Activated CD8-positive, alpha-beta memory T cell treated with anti-CD3 and anti-CD28 coated beads, Interleukin-2, amount 50 U/mL, for 1 hour (primary cell): ENCODE measurements around the gene TMEM198.

Source experiments
- DNase-seq: peaks from one replicate; pipeline ENCODE4 v3.0.0-alpha.2; 2020; ENCODE audit errors: extremely low read depth

Gene TMEM198

GRCh38 chr2:219526320-219527075 lies 17.3 kb upstream of the TMEM198 start:
- DNase-seq: no peak

DNA sequence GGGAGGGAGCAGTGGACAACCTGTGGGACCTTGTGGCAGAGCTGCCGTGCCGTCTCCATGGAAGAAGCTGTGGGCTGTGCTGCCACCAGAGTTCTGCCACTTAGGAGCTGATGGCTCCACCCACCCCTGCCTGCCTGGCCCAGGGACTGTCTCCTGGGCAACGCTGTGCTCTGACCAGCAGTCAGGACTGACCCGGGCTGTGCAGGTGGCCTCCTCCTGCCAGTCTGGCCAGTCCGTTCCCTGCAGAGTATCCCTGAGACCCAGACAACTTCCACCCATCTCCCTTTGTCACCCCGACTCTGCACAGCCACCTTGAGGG lies 16.8 kb upstream of the TMEM198 start:
- no peak for DNase-seq

DNA sequence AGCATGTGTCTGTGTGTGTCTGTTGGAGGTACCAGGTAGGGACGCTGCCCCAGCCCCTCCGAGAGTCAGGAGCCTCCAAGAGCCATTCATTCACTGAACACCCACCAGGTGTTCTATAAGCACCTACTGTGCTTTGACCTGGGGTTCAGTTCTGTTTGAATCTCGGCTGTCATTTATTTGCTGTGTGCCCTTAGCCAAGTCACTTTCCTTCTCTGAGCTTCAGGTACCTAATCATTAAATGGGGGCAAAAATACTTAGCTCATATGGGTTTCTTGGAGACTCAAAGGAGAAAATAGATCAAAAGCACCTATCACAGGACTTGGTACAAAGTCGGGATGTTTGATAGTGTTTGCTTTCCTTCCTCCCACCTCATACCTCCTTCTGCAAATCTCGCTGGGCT lies 16.4 kb upstream of the TMEM198 start:
- no peak for DNase-seq

DNA sequence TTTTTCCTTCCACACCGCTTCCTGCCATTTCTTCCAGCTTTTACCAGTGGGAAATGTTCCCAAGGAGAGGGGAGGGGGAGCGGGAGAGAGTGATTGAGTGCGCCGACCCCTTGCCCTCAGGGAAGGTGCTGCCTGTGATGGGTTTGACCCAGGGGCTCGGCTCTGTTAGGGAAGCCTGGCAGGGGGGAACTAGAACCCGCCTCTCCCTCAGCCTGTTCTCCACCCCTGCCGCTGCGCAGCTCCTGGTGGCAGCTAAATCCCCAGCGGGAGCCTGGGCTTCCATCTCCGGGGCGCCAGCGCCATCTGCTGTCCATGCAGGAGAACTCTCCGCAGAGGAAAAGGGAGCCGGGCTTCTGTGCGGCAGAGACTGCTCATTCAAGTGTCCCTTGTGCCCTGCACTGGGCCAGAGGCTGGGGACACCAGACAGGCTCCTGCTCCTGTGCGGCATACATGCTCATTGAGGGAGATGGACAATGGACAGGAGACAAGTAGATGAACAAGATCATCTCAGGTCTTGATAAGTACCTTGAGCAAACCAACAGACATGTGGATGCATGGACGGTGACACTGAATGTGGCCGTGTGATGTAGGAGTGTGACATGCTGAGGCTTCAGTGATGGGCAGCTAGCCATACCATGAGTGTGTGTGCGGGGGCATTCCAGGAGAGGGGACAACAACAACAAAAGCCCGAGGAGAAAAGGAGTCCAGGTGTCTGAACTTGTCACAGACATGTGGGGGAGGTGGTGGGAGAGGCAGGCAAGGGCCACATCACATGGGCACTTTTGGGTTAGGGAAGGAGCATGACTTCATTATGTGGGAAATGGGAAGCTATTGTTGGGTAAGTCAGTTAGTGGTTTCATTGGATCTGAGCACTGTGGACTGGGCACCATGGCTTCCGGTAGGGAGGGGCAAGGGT lies 13.5 kb upstream of the TMEM198 start:
- peak; percentile 64 for DNase-seq

GRCh38 chr2:219531639-219532377 lies 12.0 kb upstream of the TMEM198 start:
- no peak for DNase-seq

- no peak for DNase-seq
Measured at GRCh38 chr2:219532378-219532649, 11.5 kb upstream of the TMEM198 start.

DNA sequence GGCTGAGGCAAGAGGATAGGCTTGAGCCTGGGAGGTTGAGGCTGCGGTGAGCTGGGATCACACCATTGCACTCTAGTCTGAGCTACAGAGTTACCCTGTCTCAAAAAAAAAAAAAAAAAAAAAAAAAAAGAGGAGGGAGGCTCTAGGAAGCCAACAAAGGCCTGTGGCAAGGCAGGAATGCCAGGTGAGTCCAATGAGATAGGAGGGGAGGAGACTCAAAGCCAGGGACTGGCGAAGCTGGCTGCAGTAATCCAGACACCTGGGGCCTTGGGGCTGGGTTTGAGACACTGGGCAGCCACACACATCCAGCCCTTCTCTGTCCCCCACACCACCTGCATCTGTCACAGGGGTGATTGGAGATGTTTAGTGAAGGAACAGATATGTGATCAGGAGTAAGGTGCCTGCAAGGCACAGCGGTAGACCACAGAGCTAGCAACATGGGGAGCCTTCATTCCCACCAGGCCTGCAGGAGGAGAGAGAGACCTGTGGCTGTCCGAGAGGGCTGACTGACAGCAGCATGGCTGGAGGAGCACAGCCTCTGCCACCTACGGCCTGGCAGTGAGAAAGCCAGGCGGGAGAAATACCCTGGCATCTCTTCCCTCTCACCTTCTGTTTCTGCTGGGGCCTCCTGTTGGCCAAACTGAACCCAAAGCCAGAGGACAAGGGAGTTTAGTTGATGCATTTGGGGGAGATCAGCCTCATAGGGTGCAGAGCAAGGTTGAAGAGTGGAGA lies 9.7 kb upstream of the TMEM198 start:
- no peak for DNase-seq

GRCh38 chr2:219536425-219536824 lies 7.4 kb upstream of the TMEM198 start:
- DNase-seq: no peak

DNA sequence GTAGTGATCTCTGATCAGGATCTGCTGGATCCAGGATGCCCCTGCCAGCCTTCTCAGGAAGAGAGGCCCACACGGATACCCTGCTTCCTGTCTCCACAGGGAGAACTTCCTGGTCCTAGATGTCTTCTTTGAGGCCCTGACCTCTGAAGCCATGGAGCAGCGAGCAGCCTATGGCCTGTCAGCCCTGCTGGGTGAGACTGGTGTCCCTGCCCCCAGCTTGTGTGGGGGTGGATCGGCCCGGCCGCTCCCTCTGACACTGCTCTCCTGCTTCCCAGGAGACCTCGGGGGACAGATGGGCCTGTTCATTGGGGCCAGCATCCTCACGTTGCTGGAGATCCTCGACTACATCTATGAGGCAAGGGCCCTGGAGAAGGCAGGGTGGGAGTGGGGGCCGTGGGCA lies 6.9 kb upstream of the TMEM198 start:
- DNase-seq: no peak

GRCh38 chr2:219537657-219538488 lies 6.0 kb upstream of the TMEM198 start:
- no peak for DNase-seq

DNA sequence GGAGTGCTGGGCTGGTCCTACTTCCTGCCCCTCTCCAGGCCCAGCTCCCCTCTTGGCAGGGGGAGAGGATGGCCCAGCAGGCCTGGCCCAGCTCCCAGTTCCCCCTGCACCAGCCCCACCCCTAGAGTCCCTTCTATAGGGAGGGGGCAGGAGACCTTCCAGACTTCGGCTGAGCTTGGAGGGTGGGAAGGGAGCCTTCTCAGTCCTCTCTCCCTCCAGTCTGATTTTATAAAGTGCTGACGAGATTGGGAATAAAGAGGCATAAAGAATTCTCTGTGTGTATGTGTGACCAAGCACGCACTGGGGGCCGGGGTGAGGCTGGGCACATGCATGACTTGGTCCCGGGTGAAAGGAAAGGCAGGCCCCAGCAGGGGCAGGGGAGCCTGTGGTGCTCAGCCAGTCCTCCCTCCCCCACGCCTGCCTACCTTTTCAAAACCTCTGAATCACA lies 5.3 kb upstream of the TMEM198 start:
- no peak for DNase-seq

GRCh38 chr2:219538956-219539788 lies 4.7 kb upstream of the TMEM198 start:
- DNase-seq: no peak

- no peak for DNase-seq
Measured at GRCh38 chr2:219539926-219540678, 3.7 kb upstream of the TMEM198 start.

GRCh38 chr2:219540784-219541504 lies 2.9 kb upstream of the TMEM198 start:
- DNase-seq: no peak

- DNase-seq: peak; percentile 49
Measured at GRCh38 chr2:219541611-219542180, 2.1 kb upstream of the TMEM198 start.

GRCh38 chr2:219542931-219543595 lies 765 bp upstream of the TMEM198 start:
- DNase-seq: no peak

GRCh38 chr2:219544567-219544966 lies 739 bp downstream of the TMEM198 start:
- DNase-seq: no peak
